Trophoblast cell (in vitro differentiated cells and primary cell): Measurements from ENCODE around the gene RAD9B.
A peak's percentile ranks its signal among the peaks of the same experiment; 100 is the strongest.
"Not testable (repeated sequence)": the region's sequence is repeated elsewhere in the genome, so short reads cannot be mapped to it uniquely, and the experiment has no call there.

Experiments used
- DNase-seq, 2 donors: peaks; one replicate each; pipeline ENCODE4 v3.0.0-alpha.2; 2016
- H2AFZ ChIP-seq: 2 replicates; pipeline ENCODE4 v1.6.1; 2013; ENCODE audit warnings: low read length, moderate library complexity, mild to moderate bottlenecking; ENCODE audit not compliant: insufficient read depth, poor library complexity
- H2AK5ac ChIP-seq: 2 replicates; pipeline ENCODE4 v1.6.1; 2013; ENCODE audit warnings: mild to moderate bottlenecking, low read length
- H2BK120ac ChIP-seq: 2 replicates; pipeline ENCODE4 v1.6.1; 2013; ENCODE audit warnings: low read length, mild to moderate bottlenecking, moderate library complexity; ENCODE audit not compliant: insufficient read depth, poor library complexity
- H2BK12ac ChIP-seq: 2 replicates; pipeline ENCODE4 v1.6.1; 2013; ENCODE audit warnings: mild to moderate bottlenecking, low read length, moderate library complexity
- H2BK5ac ChIP-seq: 2 replicates; pipeline ENCODE4 v1.6.1; 2013; ENCODE audit warnings: low read length, low read depth, moderate library complexity, mild to moderate bottlenecking; ENCODE audit not compliant: poor library complexity
- H3K14ac ChIP-seq: 2 replicates; pipeline ENCODE4 v1.6.1; 2013; ENCODE audit warnings: mild to moderate bottlenecking, low read length
- H3K18ac ChIP-seq: 2 replicates; pipeline ENCODE4 v1.6.1; 2013; ENCODE audit warnings: mild to moderate bottlenecking, low read length
- H3K23ac ChIP-seq: 2 replicates; pipeline ENCODE4 v1.6.1; 2013; ENCODE audit warnings: low read length
- H3K27ac ChIP-seq: 2 replicates; pipeline ENCODE4 v1.5.1; 2013; ENCODE audit warnings: low read depth, mild to moderate bottlenecking, inconsistent platforms, low read length, moderate library complexity
- H3K27me3 ChIP-seq: 2 replicates; pipeline ENCODE4 v1.6.1; 2013; ENCODE audit warnings: inconsistent platforms, mild to moderate bottlenecking, low read length, moderate library complexity; ENCODE audit not compliant: insufficient read depth
- H3K36me3 ChIP-seq, 2 experiments: 1 replicate in 1 of 2; 2 replicates in 1 of 2; pipeline ENCODE4 v1.6.1; 2013; ENCODE audit warnings: low read length in 2 of 2, mild to moderate bottlenecking in 2 of 2, moderate library complexity in 1 of 2; ENCODE audit not compliant: insufficient read depth in 2 of 2, control insufficient read depth in 1 of 2
- H3K4ac ChIP-seq: 2 replicates; pipeline ENCODE4 v1.6.1; 2013; ENCODE audit warnings: low read depth, mild to moderate bottlenecking, low read length, moderate library complexity
- H3K4me1 ChIP-seq, 2 experiments: 1 replicate in 1 of 2; 2 replicates in 1 of 2; pipeline ENCODE4 v1.6.1; 2013; ENCODE audit warnings: low read length in 2 of 2, mild to moderate bottlenecking in 2 of 2, moderate library complexity in 1 of 2; ENCODE audit not compliant: insufficient read depth in 2 of 2, control insufficient read depth in 1 of 2
- H3K4me2 ChIP-seq: 2 replicates; pipeline ENCODE4 v1.6.1; 2013; ENCODE audit warnings: inconsistent platforms, mild to moderate bottlenecking, low read length, moderate library complexity
- H3K4me3 ChIP-seq: 2 replicates; pipeline ENCODE4 v1.5.1; 2013; ENCODE audit warnings: mild to moderate bottlenecking, low read depth, low read length, inconsistent platforms
- H3K79me1 ChIP-seq: one replicate; pipeline ENCODE4 v1.6.1; 2013; ENCODE audit warnings: low read length
- H3K79me2 ChIP-seq: 2 replicates; pipeline ENCODE4 v1.6.1; 2013; ENCODE audit warnings: low read length, mild to moderate bottlenecking; ENCODE audit not compliant: control insufficient read depth, insufficient read depth, poor library complexity
- H3K9ac ChIP-seq: 2 replicates; pipeline ENCODE4 v1.6.1; 2013; ENCODE audit warnings: mild to moderate bottlenecking, low read length
- H3K9me3 ChIP-seq: 2 replicates; pipeline ENCODE4 v1.6.1; 2013; ENCODE audit warnings: low read depth, mild to moderate bottlenecking, control low read depth, inconsistent platforms, low read length; ENCODE audit not compliant: insufficient read depth
- H4K12ac ChIP-seq: 2 replicates; pipeline ENCODE4 v1.6.1; 2013; ENCODE audit warnings: low read depth, mild to moderate bottlenecking, low read length, moderate library complexity
- H4K8ac ChIP-seq: 2 replicates; pipeline ENCODE4 v1.6.1; 2013; ENCODE audit warnings: low read depth, mild to moderate bottlenecking, low read length, moderate library complexity
- H4K91ac ChIP-seq: one replicate; pipeline ENCODE4 v1.6.1; 2013; ENCODE audit warnings: low read depth, mild to moderate bottlenecking, low read length, moderate library complexity
- WGBS: extraction: QIAGEN DNeasy Blood & Tissue Kit; methylation state at CpG from one replicate; pipeline ENCODE4 v1.1.7; 2013; ENCODE audit warnings: missing lambda C conversion rate; ENCODE audit not compliant: insufficient read length, insufficient coverage; ENCODE audit errors: extremely low coverage; 5-methylcytosine and 5-hydroxymethylcytosine counted together

The RAD9B gene

GRCh38 chr12:110465024-110465423 is 37.1 kb upstream of the RAD9B start:
- no peaks in the 10 kb centered on the region for H3K9me3 ChIP-seq
- no peak overlapping the region for H4K91ac ChIP-seq
- H3K4ac ChIP-seq = no peak overlapping the region
- DNase-seq = no peak
- no peak overlapping the region for H2BK12ac ChIP-seq
- no peak overlapping the region for H3K18ac ChIP-seq
- H3K4me2 ChIP-seq = no peak overlapping the region
- H2AFZ ChIP-seq = no peak overlapping the region
- no peaks in the 10 kb centered on the region for H3K27me3 ChIP-seq
- H3K36me3 ChIP-seq = peaks cover 10 to 17% of the 10 kb centered on the region in 2 experiments
- peaks cover 3% of the 10 kb centered on the region for H3K79me1 ChIP-seq
- no peak overlapping the region for H3K9ac ChIP-seq
- peaks cover 2 to 3% of the 10 kb centered on the region in 2 experiments for H3K4me1 ChIP-seq
- no peak overlapping the region for H3K23ac ChIP-seq
- WGBS = no CpG with 5 or more reads among the region's 2 CpGs
- no peaks in the 10 kb centered on the region for H3K79me2 ChIP-seq
- no peak overlapping the region for H3K4me3 ChIP-seq
- H4K8ac ChIP-seq = no peak overlapping the region
- no peak overlapping the region for H3K14ac ChIP-seq
- H3K27ac ChIP-seq = no peak overlapping the region
- H2BK120ac ChIP-seq = no peak overlapping the region
- H2BK5ac ChIP-seq = no peak overlapping the region
- H2AK5ac ChIP-seq = no peak overlapping the region
- no peak overlapping the region for H4K12ac ChIP-seq

GRCh38 chr12:110465765-110466164 is 36.4 kb upstream of the RAD9B start:
- not testable (repeated sequence) for H4K12ac ChIP-seq, H2AK5ac ChIP-seq, H3K27ac ChIP-seq, H3K4me1 ChIP-seq, H3K4me2 ChIP-seq, H3K18ac ChIP-seq, H3K27me3 ChIP-seq, H4K91ac ChIP-seq, DNase-seq, H3K4me3 ChIP-seq, H3K9ac ChIP-seq, H3K79me1 ChIP-seq, H3K14ac ChIP-seq, H3K23ac ChIP-seq, H2AFZ ChIP-seq, H3K4ac ChIP-seq, H2BK12ac ChIP-seq, H3K79me2 ChIP-seq, H3K9me3 ChIP-seq, H2BK5ac ChIP-seq, H2BK120ac ChIP-seq, H4K8ac ChIP-seq
- WGBS = no CpG with 5 or more reads among the region's 11 CpGs
- H3K36me3 ChIP-seq = peaks cover 9 to 14% of the 10 kb centered on the region in 2 experiments

GRCh38 chr12:110466791-110467190 is 35.3 kb upstream of the RAD9B start:
- H3K4me2 ChIP-seq = no peak overlapping the region
- H3K23ac ChIP-seq = no peak overlapping the region
- no peak overlapping the region for H3K9ac ChIP-seq
- no peak overlapping the region for H3K4me3 ChIP-seq
- H3K27ac ChIP-seq = no peak overlapping the region
- no peak overlapping the region for H2BK120ac ChIP-seq
- H3K79me1 ChIP-seq = peaks cover 3% of the 10 kb centered on the region
- H3K9me3 ChIP-seq = no peaks in the 10 kb centered on the region
- H2BK12ac ChIP-seq = no peak overlapping the region
- no peaks in the 10 kb centered on the region for H3K79me2 ChIP-seq
- H4K12ac ChIP-seq = no peak overlapping the region
- H3K4ac ChIP-seq = no peak overlapping the region
- DNase-seq = no peak
- no peaks in the 10 kb centered on the region for H3K27me3 ChIP-seq
- no peak overlapping the region for H4K91ac ChIP-seq
- H3K36me3 ChIP-seq = peaks cover 7 to 12% of the 10 kb centered on the region in 2 experiments
- peaks cover 2 to 3% of the 10 kb centered on the region in 2 experiments for H3K4me1 ChIP-seq
- H2AK5ac ChIP-seq = no peak overlapping the region
- no peak overlapping the region for H3K14ac ChIP-seq
- WGBS = no CpG with 5 or more reads among the region's 5 CpGs
- no peak overlapping the region for H2AFZ ChIP-seq
- no peak overlapping the region for H4K8ac ChIP-seq
- no peak overlapping the region for H3K18ac ChIP-seq
- no peak overlapping the region for H2BK5ac ChIP-seq

- no peak overlapping the region for H4K12ac ChIP-seq
- H3K14ac ChIP-seq = peak overlapping the region; percentile 63
- no peaks in the 10 kb centered on the region for H3K27me3 ChIP-seq
- no peak overlapping the region for H3K4ac ChIP-seq
- peak overlapping the region; percentile 42 for H4K91ac ChIP-seq
- H3K4me1 ChIP-seq = peaks cover 2 to 3% of the 10 kb centered on the region in 2 experiments
- H3K23ac ChIP-seq = no peak overlapping the region
- H4K8ac ChIP-seq = peak overlapping the region; percentile 79
- H3K4me3 ChIP-seq = peak overlapping the region; percentile 90
- H3K18ac ChIP-seq = peak overlapping the region; percentile 74
- H3K9me3 ChIP-seq = no peaks in the 10 kb centered on the region
- H2BK12ac ChIP-seq = no peak overlapping the region
- WGBS = no CpG with 5 or more reads among the region's 15 CpGs
- H2AK5ac ChIP-seq = no peak overlapping the region
- no peaks in the 10 kb centered on the region for H3K79me2 ChIP-seq
- peak overlapping the region; percentile 93 for H3K4me2 ChIP-seq
- peaks cover 6 to 12% of the 10 kb centered on the region in 2 experiments for H3K36me3 ChIP-seq
- no peak overlapping the region for H3K27ac ChIP-seq
- no peak overlapping the region for H2BK5ac ChIP-seq
- no peak overlapping the region for H2BK120ac ChIP-seq
- H3K79me1 ChIP-seq = peaks cover 3% of the 10 kb centered on the region
- DNase-seq = no peak
- H3K9ac ChIP-seq = peak overlapping the region; percentile 90
- peak overlapping the region; percentile 69 for H2AFZ ChIP-seq
Measured at GRCh38 chr12:110467847-110468213, 34.3 kb upstream of the RAD9B start.
